H9 (cell line): ENCODE measurements around the gene RNF130. TPM values are rescaled to one million over a fixed set of nuclear protein-coding genes. Genes with fewer than 3 reads are reported as not detected.

Source experiments
- DNase-seq: peaks from one replicate; pipeline ENCODE4 v3.0.0-alpha.2; 2017
- H2AFZ ChIP-seq: one replicate; pipeline ENCODE4 v1.6.1; 2013; ENCODE audit warnings: mild to moderate bottlenecking, low read length, control low read depth, moderate library complexity
- H2AK5ac ChIP-seq: 2 replicates; pipeline ENCODE4 v1.6.1; 2013; ENCODE audit warnings: low read length, control low read depth, mixed read lengths; ENCODE audit not compliant: insufficient read length
- H2BK120ac ChIP-seq: one replicate; pipeline ENCODE4 v1.6.1; 2013; ENCODE audit warnings: low read depth, mild to moderate bottlenecking, low read length, control low read depth, inconsistent platforms; ENCODE audit not compliant: poor library complexity, severe bottlenecking
- H2BK12ac ChIP-seq: 2 replicates; pipeline ENCODE4 v1.6.1; 2013; ENCODE audit warnings: low read length, control low read depth, mixed read lengths, low read depth; ENCODE audit not compliant: insufficient read length
- H2BK15ac ChIP-seq: 2 replicates; pipeline ENCODE4 v1.6.1; 2013; ENCODE audit warnings: low read depth, low read length, control low read depth
- H2BK20ac ChIP-seq: one replicate; pipeline ENCODE4 v1.6.1; 2013; ENCODE audit warnings: low read depth, mild to moderate bottlenecking, low read length, control low read depth, inconsistent platforms; ENCODE audit not compliant: poor library complexity, severe bottlenecking
- H2BK5ac ChIP-seq: 2 replicates; pipeline ENCODE4 v1.6.1; 2013; ENCODE audit warnings: low read length, control low read depth, mixed read lengths; ENCODE audit not compliant: insufficient read length
- H3K14ac ChIP-seq: 2 replicates; pipeline ENCODE4 v1.6.1; 2013; ENCODE audit warnings: low read length, control low read depth; ENCODE audit not compliant: insufficient read depth
- H3K18ac ChIP-seq: 2 replicates; pipeline ENCODE4 v1.6.1; 2013; ENCODE audit warnings: low read depth, mild to moderate bottlenecking, mixed read lengths, low read length, control low read depth; ENCODE audit not compliant: insufficient read length
- H3K23ac ChIP-seq: 2 replicates; pipeline ENCODE4 v1.6.1; 2013; ENCODE audit warnings: low read length, control low read depth, mixed read lengths, low read depth; ENCODE audit not compliant: insufficient read length
- H3K23me2 ChIP-seq: 2 replicates; pipeline ENCODE4 v1.6.1; 2013; ENCODE audit warnings: low read depth, mild to moderate bottlenecking, mixed read lengths, low read length, control low read depth; ENCODE audit not compliant: insufficient read length, poor library complexity, severe bottlenecking
- H3K27ac ChIP-seq: 2 replicates; pipeline ENCODE4 v1.5.1; 2013; ENCODE audit warnings: low read length, control low read depth, mixed read lengths, low read depth; ENCODE audit not compliant: insufficient read length
- H3K27me3 ChIP-seq: 2 replicates; pipeline ENCODE4 v1.6.1; 2013; ENCODE audit warnings: low read length, control low read depth, inconsistent platforms; ENCODE audit not compliant: insufficient read depth
- H3K4ac ChIP-seq: 2 replicates; pipeline ENCODE4 v1.6.1; 2013; ENCODE audit warnings: low read depth, mild to moderate bottlenecking, control low read depth, inconsistent platforms, low read length, moderate library complexity
- H3K4me1 ChIP-seq: 2 replicates; pipeline ENCODE4 v1.6.1; 2013; ENCODE audit warnings: low read length, control low read depth, inconsistent platforms; ENCODE audit not compliant: insufficient read depth
- H3K4me2 ChIP-seq: 2 replicates; pipeline ENCODE4 v1.6.1; 2013; ENCODE audit warnings: low read length, control low read depth, mixed read lengths; ENCODE audit not compliant: insufficient read length, insufficient read depth
- H3K56ac ChIP-seq: 2 replicates; pipeline ENCODE4 v1.6.1; 2013; ENCODE audit warnings: low read depth, mild to moderate bottlenecking, mixed read lengths, low read length, control low read depth; ENCODE audit not compliant: insufficient read length
- H3K79me1 ChIP-seq: 2 replicates; pipeline ENCODE4 v1.6.1; 2013; ENCODE audit warnings: low read depth, mild to moderate bottlenecking, moderate library complexity, low read length, control low read depth, inconsistent platforms; ENCODE audit not compliant: insufficient read depth, poor library complexity, severe bottlenecking
- H3K79me2 ChIP-seq: 2 replicates; pipeline ENCODE4 v1.6.1; 2013; ENCODE audit warnings: low read length, control low read depth, inconsistent platforms; ENCODE audit not compliant: insufficient read depth
- H3K9ac ChIP-seq: 2 replicates; pipeline ENCODE4 v1.6.1; 2013; ENCODE audit warnings: low read length, control low read depth, mixed read lengths; ENCODE audit not compliant: insufficient read length; ENCODE audit errors: extremely low read depth
- H3K9me3 ChIP-seq: one replicate; pipeline ENCODE4 v1.6.1; 2013; ENCODE audit warnings: low read depth, low read length, inconsistent platforms; ENCODE audit not compliant: control insufficient read depth
- H3T11ph ChIP-seq: one replicate; pipeline ENCODE4 v1.6.1; 2013; ENCODE audit warnings: mild to moderate bottlenecking, low read length, control low read depth, inconsistent platforms
- H4K20me1 ChIP-seq: one replicate; pipeline ENCODE4 v1.6.1; 2013; ENCODE audit not compliant: control insufficient read depth, insufficient read length, insufficient read depth
- H4K5ac ChIP-seq: 2 replicates; pipeline ENCODE4 v1.6.1; 2013; ENCODE audit warnings: low read depth, mild to moderate bottlenecking, mixed read lengths, low read length, control low read depth; ENCODE audit not compliant: insufficient read length
- H4K8ac ChIP-seq: replicated peaks from 2 replicates; pipeline ENCODE4 v1.6.1; 2013; ENCODE audit warnings: low read length, control low read depth, mixed read lengths, low read depth; ENCODE audit not compliant: insufficient read length
- H4K91ac ChIP-seq: 2 replicates; pipeline ENCODE4 v1.6.1; 2013; ENCODE audit warnings: low read depth, mild to moderate bottlenecking, moderate library complexity, mixed read lengths, low read length, control low read depth; ENCODE audit not compliant: insufficient read length
- H3K27ac Mint-ChIP-seq, 3 experiments: 2 replicates in 2 of 3; 3 replicates in 1 of 3; pipeline ENCODE4 v1.8.0; 2020 to 2021; ENCODE audit warnings: mixed read lengths in 3 of 3, mild to moderate bottlenecking in 1 of 3, moderate library complexity in 1 of 3
- H3K27me3 Mint-ChIP-seq: 2 replicates; pipeline ENCODE4 v1.8.0; 2021; ENCODE audit warnings: low read depth, mild to moderate bottlenecking, moderate library complexity, mixed read lengths
- H3K36me3 Mint-ChIP-seq, 3 experiments: 2 replicates in 2 of 3; 3 replicates in 1 of 3; pipeline ENCODE4 v1.8.0; 2020 to 2021; ENCODE audit warnings: low read depth in 3 of 3, mixed read lengths in 3 of 3; ENCODE audit not compliant: insufficient read depth in 1 of 3
- H3K4me1 Mint-ChIP-seq, 2 experiments: 2 replicates each; pipeline ENCODE4 v1.8.0; 2020; ENCODE audit warnings: mixed read lengths in 2 of 2
- H3K4me3 Mint-ChIP-seq, 2 experiments: 2 replicates in 1 of 2; 3 replicates in 1 of 2; pipeline ENCODE4 v1.8.0; 2020 to 2021; ENCODE audit warnings: mild to moderate bottlenecking in 2 of 2, mixed read lengths in 2 of 2, moderate library complexity in 1 of 2
- H3K9me3 Mint-ChIP-seq, 2 experiments: 2 replicates in 1 of 2; 3 replicates in 1 of 2; pipeline ENCODE4 v1.8.0; 2020; ENCODE audit warnings: mild to moderate bottlenecking in 2 of 2, mixed read lengths in 2 of 2, moderate library complexity in 1 of 2
- WGBS: extraction: QIAGEN DNeasy Blood & Tissue Kit; methylation state at CpG from one replicate; pipeline ENCODE4 v1.1.7; 2013; ENCODE audit warnings: missing lambda C conversion rate, low lambda C conversion rate, mixed read lengths; ENCODE audit not compliant: insufficient read length; ENCODE audit errors: extremely low coverage; 5-methylcytosine and 5-hydroxymethylcytosine counted together
- total RNA-seq: library from RNA; stranded (reverse); gene quantifications from 2 replicates; pipeline ENCODE4 v1.2.1, GENCODE V29; 2021
- TF ChIP-seq, protein P1 (sequence below): fragments of 200-600 bp; sonication (generic); conservative IDR thresholded peaks from 3 replicates; pipeline ENCODE4 v1.8.0; 2021; ENCODE audit warnings: antibody characterized with exemption, mild to moderate bottlenecking

Gene RNF130
- total RNA-seq, 1 experiment from 2014 or later = 80.0 TPM

DNA sequence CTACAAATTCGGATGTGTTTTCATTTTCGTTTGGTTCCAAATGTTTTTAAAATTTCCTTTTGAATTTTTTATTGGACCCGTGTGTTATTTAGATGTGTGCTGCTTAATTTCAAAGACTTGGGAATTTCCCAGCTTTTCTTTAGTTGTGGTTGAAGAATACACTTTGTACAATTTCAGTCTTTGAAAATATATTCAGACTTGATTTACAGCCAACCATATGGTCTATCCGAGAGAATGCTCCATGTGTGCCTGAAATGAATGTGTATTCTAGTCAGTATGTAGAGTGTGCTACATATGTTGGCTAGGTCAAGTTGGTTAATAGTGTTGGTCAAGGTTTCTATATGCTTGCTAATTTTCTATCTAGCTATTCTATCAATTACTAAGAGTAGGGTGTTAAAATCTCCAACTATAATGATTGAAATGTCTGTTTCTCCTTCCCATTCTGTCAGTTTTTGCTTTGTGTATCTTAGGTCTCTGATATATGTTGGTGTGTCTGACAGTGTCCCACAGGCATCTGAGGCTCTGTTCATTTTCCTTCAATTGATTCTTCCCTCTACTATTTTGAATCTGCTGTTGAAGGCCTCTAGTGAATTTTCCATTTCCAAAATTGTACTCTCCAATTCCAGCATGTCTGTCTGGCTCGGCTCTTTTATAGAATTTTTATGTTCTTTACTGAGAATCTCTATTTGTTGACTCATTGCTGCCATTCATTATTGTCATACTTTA lies 36.2 kb downstream of the RNF130 start:
- Histone ChIP-seq H3K9ac (no peak overlapping the region), H4K20me1 (no peaks in the 10 kb centered on the region), H2BK120ac (no peak overlapping the region), H2BK15ac (no peak overlapping the region), H3T11ph (no peak overlapping the region), H3K79me1 (peaks cover 3% of the 10 kb centered on the region), H3K79me2 (no peaks in the 10 kb centered on the region), H4K8ac (no peak overlapping the region), H3K4me1 (no peaks in the 10 kb centered on the region), H2AFZ (no peak overlapping the region), H2BK12ac (no peak overlapping the region), H3K4me2 (no peak overlapping the region), H4K5ac (no peak overlapping the region), H3K56ac (no peak overlapping the region), H3K4ac (no peak overlapping the region), H3K27ac (no peak overlapping the region), H3K14ac (no peak overlapping the region), H3K27me3 (no peaks in the 10 kb centered on the region), H3K9me3 (no peaks in the 10 kb centered on the region), H2AK5ac (no peak overlapping the region), H2BK5ac (no peak overlapping the region), H4K91ac (no peak overlapping the region), H2BK20ac (no peak overlapping the region), H3K23ac (no peak overlapping the region), H3K18ac (no peak overlapping the region), H3K23me2 (no peaks in the 10 kb centered on the region)
- TF ChIP-seq, protein P1, sequence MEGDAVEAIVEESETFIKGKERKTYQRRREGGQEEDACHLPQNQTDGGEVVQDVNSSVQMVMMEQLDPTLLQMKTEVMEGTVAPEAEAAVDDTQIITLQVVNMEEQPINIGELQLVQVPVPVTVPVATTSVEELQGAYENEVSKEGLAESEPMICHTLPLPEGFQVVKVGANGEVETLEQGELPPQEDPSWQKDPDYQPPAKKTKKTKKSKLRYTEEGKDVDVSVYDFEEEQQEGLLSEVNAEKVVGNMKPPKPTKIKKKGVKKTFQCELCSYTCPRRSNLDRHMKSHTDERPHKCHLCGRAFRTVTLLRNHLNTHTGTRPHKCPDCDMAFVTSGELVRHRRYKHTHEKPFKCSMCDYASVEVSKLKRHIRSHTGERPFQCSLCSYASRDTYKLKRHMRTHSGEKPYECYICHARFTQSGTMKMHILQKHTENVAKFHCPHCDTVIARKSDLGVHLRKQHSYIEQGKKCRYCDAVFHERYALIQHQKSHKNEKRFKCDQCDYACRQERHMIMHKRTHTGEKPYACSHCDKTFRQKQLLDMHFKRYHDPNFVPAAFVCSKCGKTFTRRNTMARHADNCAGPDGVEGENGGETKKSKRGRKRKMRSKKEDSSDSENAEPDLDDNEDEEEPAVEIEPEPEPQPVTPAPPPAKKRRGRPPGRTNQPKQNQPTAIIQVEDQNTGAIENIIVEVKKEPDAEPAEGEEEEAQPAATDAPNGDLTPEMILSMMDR = no peak
- Mint-ChIP-seq H3K27ac (no peak overlapping the region), H3K27me3 (no peaks in the 10 kb centered on the region), H3K9me3 (peaks cover 0 to 2% of the 10 kb centered on the region in 2 experiments; a peak in 1 of 5 replicates), H3K36me3 (peaks cover 45 to 82% (median 76%) of the 10 kb centered on the region in 3 experiments), H3K4me3 (no peak overlapping the region), H3K4me1 (peaks cover 3 to 6% of the 10 kb centered on the region in 2 experiments)
- DNase-seq = no peak
- WGBS = no CpG with 5 or more reads among the region's 5 CpGs
